Activated naive CD8-positive, alpha-beta T cell treated with anti-CD3 and anti-CD28 coated beads for 36 hours (primary cell): ENCODE measurements around the gene MRFAP1. TPM values are rescaled to one million over a fixed set of nuclear protein-coding genes. Genes with fewer than 3 reads are reported as not detected.

Experiments
- DNase-seq: peaks from one replicate; pipeline ENCODE4 v3.0.0; 2021
- H3K27ac Mint-ChIP-seq: one replicate; pipeline ENCODE4 v1.8.0; 2022; ENCODE audit warnings: mild to moderate bottlenecking, moderate library complexity, mixed read lengths
- H3K27me3 Mint-ChIP-seq: one replicate; pipeline ENCODE4 v1.8.0; 2022; ENCODE audit warnings: mild to moderate bottlenecking, mixed read lengths
- H3K36me3 Mint-ChIP-seq: one replicate; pipeline ENCODE4 v1.8.0; 2021; ENCODE audit warnings: mild to moderate bottlenecking, mixed read lengths
- H3K4me1 Mint-ChIP-seq: one replicate; pipeline ENCODE4 v1.8.0; 2021; ENCODE audit warnings: mixed read lengths
- H3K4me3 Mint-ChIP-seq: one replicate; pipeline ENCODE4 v1.8.0; 2022; ENCODE audit warnings: mild to moderate bottlenecking, moderate library complexity, mixed read lengths
- H3K9me3 Mint-ChIP-seq: one replicate; pipeline ENCODE4 v1.8.0; 2022; ENCODE audit warnings: mixed read lengths
- total RNA-seq, 2 experiments: library from RNA; stranded (reverse); gene quantifications; one replicate each; pipeline ENCODE4 v1.2.3, GENCODE V29; 2021

MRFAP1 gene
- total RNA-seq, 2 experiments from 2014 or later = 107 to 109 TPM

- Mint-ChIP-seq H3K27ac (no peak overlapping the region), H3K9me3 (peaks cover 12% of the 10 kb centered on the region), H3K27me3 (no peaks in the 10 kb centered on the region), H3K4me3 (no peak overlapping the region), H3K4me1 (peaks cover 7% of the 10 kb centered on the region), H3K36me3 (peaks cover 44% of the 10 kb centered on the region)
- DNase-seq = no peak
Measured at GRCh38 chr4:6606465-6607235, 33.8 kb upstream of the MRFAP1 start.

- no peak overlapping the region for H3K27ac Mint-ChIP-seq
- peaks cover 44% of the 10 kb centered on the region for H3K36me3 Mint-ChIP-seq
Measured at GRCh38 chr4:6607368-6608055, 33.0 kb upstream of the MRFAP1 start.

GRCh38 chr4:6608758-6609414 is 31.6 kb upstream of the MRFAP1 start:
- H3K4me1 Mint-ChIP-seq = peaks cover 7% of the 10 kb centered on the region
- H3K4me3 Mint-ChIP-seq = no peak overlapping the region
- H3K27me3 Mint-ChIP-seq = no peaks in the 10 kb centered on the region
- H3K9me3 Mint-ChIP-seq = peaks cover 11% of the 10 kb centered on the region
- H3K36me3 Mint-ChIP-seq = peaks cover 30% of the 10 kb centered on the region
- no peak overlapping the region for H3K27ac Mint-ChIP-seq
- DNase-seq = peak; percentile 27

More at GRCh38 chr4:6607368-6608055, 33.0 kb upstream of the MRFAP1 start:
- no peak for DNase-seq
- H3K4me1 Mint-ChIP-seq = peaks cover 7% of the 10 kb centered on the region
- no peak overlapping the region for H3K4me3 Mint-ChIP-seq
- no peaks in the 10 kb centered on the region for H3K27me3 Mint-ChIP-seq
- peaks cover 12% of the 10 kb centered on the region for H3K9me3 Mint-ChIP-seq

GRCh38 chr4:6609415-6610079 is 30.9 kb upstream of the MRFAP1 start:
- no peak overlapping the region for H3K4me3 Mint-ChIP-seq
- no peak for DNase-seq
- no peak overlapping the region for H3K27ac Mint-ChIP-seq
- no peaks in the 10 kb centered on the region for H3K27me3 Mint-ChIP-seq
- peaks cover 7% of the 10 kb centered on the region for H3K9me3 Mint-ChIP-seq
- peaks cover 24% of the 10 kb centered on the region for H3K36me3 Mint-ChIP-seq
- H3K4me1 Mint-ChIP-seq = peaks cover 7% of the 10 kb centered on the region

GRCh38 chr4:6610856-6611430 is 29.5 kb upstream of the MRFAP1 start:
- H3K4me1 Mint-ChIP-seq = peaks cover 7% of the 10 kb centered on the region
- no peaks in the 10 kb centered on the region for H3K27me3 Mint-ChIP-seq
- no peak overlapping the region for H3K27ac Mint-ChIP-seq
- H3K4me3 Mint-ChIP-seq = no peak overlapping the region
- no peaks in the 10 kb centered on the region for H3K9me3 Mint-ChIP-seq
- H3K36me3 Mint-ChIP-seq = peaks cover 11% of the 10 kb centered on the region
- DNase-seq = no peak

- H3K4me3 Mint-ChIP-seq = no peak overlapping the region
- H3K4me1 Mint-ChIP-seq = peaks cover under 1% of the 10 kb centered on the region
- no peak for DNase-seq
- H3K36me3 Mint-ChIP-seq = peaks cover 19% of the 10 kb centered on the region
- H3K9me3 Mint-ChIP-seq = no peaks in the 10 kb centered on the region
- H3K27me3 Mint-ChIP-seq = no peaks in the 10 kb centered on the region
- no peak overlapping the region for H3K27ac Mint-ChIP-seq
Measured at GRCh38 chr4:6612961-6613675, 27.4 kb upstream of the MRFAP1 start.

GRCh38 chr4:6613676-6614651 is 26.5 kb upstream of the MRFAP1 start:
- no peak for DNase-seq
- Mint-ChIP-seq H3K4me3 (no peak overlapping the region), H3K36me3 (peaks cover 19% of the 10 kb centered on the region), H3K27me3 (no peaks in the 10 kb centered on the region), H3K27ac (no peak overlapping the region), H3K4me1 (no peaks in the 10 kb centered on the region), H3K9me3 (no peaks in the 10 kb centered on the region)

- H3K27ac Mint-ChIP-seq = no peak overlapping the region
- no peak for DNase-seq
- no peaks in the 10 kb centered on the region for H3K27me3 Mint-ChIP-seq
- H3K36me3 Mint-ChIP-seq = peaks cover 19% of the 10 kb centered on the region
- H3K4me1 Mint-ChIP-seq = no peaks in the 10 kb centered on the region
- H3K4me3 Mint-ChIP-seq = no peak overlapping the region
- no peaks in the 10 kb centered on the region for H3K9me3 Mint-ChIP-seq
Measured at GRCh38 chr4:6614701-6615230, 25.7 kb upstream of the MRFAP1 start.

GRCh38 chr4:6616087-6616995 is 24.1 kb upstream of the MRFAP1 start:
- Mint-ChIP-seq H3K27ac (no peak overlapping the region), H3K27me3 (no peaks in the 10 kb centered on the region), H3K9me3 (no peaks in the 10 kb centered on the region), H3K4me1 (no peaks in the 10 kb centered on the region), H3K4me3 (no peak overlapping the region), H3K36me3 (peaks cover 19% of the 10 kb centered on the region)
- no peak for DNase-seq

GRCh38 chr4:6617246-6617645 is 23.2 kb upstream of the MRFAP1 start:
- H3K4me1 Mint-ChIP-seq = no peaks in the 10 kb centered on the region
- no peak overlapping the region for H3K27ac Mint-ChIP-seq
- no peaks in the 10 kb centered on the region for H3K9me3 Mint-ChIP-seq

GRCh38 chr4:6618386-6619115 is 21.9 kb upstream of the MRFAP1 start:
- H3K4me3 Mint-ChIP-seq = no peak overlapping the region
- peaks cover 15% of the 10 kb centered on the region for H3K36me3 Mint-ChIP-seq
- no peak for DNase-seq

More at GRCh38 chr4:6617246-6617645, 23.2 kb upstream of the MRFAP1 start:
- no peaks in the 10 kb centered on the region for H3K27me3 Mint-ChIP-seq
- no peak for DNase-seq
- no peak overlapping the region for H3K4me3 Mint-ChIP-seq
- peaks cover 15% of the 10 kb centered on the region for H3K36me3 Mint-ChIP-seq

GRCh38 chr4:6619116-6619465 is 21.4 kb upstream of the MRFAP1 start:
- no peak overlapping the region for H3K4me3 Mint-ChIP-seq
- no peaks in the 10 kb centered on the region for H3K27me3 Mint-ChIP-seq
- peaks cover 15% of the 10 kb centered on the region for H3K36me3 Mint-ChIP-seq
- no peak overlapping the region for H3K27ac Mint-ChIP-seq
- H3K4me1 Mint-ChIP-seq = no peaks in the 10 kb centered on the region
- DNase-seq = no peak
- no peaks in the 10 kb centered on the region for H3K9me3 Mint-ChIP-seq

More at GRCh38 chr4:6618386-6619115, 21.9 kb upstream of the MRFAP1 start:
- no peak overlapping the region for H3K27ac Mint-ChIP-seq
- no peaks in the 10 kb centered on the region for H3K4me1 Mint-ChIP-seq
- no peaks in the 10 kb centered on the region for H3K9me3 Mint-ChIP-seq
- H3K27me3 Mint-ChIP-seq = no peaks in the 10 kb centered on the region
